Cardiac atrium fibroblast (primary cell): ENCODE measurements around the gene TMEM115. TPM values are rescaled to one million over a fixed set of nuclear protein-coding genes. Genes with fewer than 3 reads are reported as not detected.

Experiments
- total RNA-seq: library from RNA; depleted of rRNA; stranded (reverse); fragments of >200 nt; gene quantifications from 2 replicates; pipeline ENCODE4 v1.2.3, GENCODE V29; 2015

The TMEM115 gene, protein sequence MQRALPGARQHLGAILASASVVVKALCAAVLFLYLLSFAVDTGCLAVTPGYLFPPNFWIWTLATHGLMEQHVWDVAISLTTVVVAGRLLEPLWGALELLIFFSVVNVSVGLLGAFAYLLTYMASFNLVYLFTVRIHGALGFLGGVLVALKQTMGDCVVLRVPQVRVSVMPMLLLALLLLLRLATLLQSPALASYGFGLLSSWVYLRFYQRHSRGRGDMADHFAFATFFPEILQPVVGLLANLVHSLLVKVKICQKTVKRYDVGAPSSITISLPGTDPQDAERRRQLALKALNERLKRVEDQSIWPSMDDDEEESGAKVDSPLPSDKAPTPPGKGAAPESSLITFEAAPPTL
- total RNA-seq: 67.6 and 73.3 TPM in 2 replicates

DNA sequence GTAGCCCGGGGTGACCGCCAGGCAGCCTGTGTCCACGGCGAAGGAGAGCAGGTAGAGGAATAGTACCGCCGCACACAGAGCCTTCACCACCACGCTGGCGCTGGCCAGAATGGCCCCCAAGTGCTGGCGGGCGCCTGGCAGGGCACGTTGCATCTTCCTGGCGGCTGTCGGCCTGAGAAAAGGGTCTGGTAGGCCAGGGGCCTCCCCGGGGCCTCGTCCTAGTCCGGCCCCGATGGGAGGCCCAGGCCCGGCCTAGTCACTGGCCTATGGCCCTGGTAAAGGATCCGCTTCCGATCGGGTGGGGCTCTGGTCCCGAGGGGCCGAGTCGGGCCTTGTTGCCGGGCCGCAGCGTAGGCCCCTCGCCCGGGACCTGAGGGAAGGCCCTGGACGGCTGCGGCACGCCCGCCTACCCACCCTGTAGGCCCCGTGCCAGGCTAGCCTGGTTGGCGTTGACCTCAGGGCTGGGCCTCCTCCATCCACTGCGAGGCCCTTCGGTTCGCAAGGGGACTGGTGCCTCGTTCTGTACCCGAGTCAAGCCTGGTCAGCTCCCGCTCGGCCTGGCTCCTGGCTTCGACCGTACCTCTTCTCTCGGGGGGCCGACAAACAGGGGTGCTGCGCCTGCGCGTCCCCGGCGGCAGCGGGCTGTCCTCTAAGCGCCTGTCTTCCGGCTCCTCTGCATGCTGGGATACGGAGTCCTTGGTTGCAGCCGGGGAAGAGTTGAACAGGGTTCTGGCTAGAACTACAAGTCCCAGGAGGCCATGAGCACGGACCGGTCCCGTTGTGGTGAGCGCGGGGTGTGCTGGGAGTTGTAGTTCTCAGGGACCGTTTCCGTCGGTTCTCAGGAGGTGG lies at the start of gene TMEM115:
TMEM115 (minus strand) TSS at position 611 of the 849 bp plus-strand sequence; CDS start at position 153, 458 bp downstream.

DNA sequence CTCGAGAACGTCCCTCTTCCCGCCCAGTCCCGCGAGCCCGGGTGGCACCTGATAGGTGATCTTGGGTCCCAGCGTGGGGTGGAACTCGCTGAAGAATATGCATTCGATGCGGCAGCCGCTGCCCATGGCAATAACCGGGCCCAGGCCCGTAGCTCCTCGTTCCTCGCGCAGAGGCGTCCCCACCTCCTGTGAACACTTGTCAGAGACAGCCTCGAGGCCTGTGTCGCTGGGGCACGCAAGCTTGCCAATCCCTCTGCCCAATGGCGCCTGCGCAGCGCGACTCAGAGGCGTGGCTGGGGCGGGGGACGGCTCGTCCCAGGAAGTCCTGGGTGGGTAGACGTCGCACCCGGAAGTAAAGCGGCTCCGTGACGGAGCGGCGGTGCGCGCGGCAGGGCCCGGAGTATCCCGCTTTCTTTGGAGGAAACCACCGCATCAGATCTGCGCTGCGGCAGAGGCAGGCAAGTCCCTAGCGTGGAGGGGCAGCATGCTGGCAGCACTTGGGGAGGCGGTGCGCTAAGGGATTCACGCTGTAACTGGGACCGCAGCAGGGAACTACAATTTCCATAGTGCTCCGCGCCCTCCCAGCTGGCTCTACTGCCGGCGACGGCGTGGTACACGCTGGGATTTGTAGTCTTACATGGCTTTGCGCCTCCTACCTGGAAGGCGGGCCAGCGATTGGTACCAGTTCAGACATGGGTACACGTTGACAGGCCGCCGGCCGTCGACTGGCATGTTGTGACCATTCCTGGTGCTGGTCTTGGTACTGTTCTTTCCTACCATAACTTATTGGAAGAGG lies 8.6 kb downstream of the TMEM115 start, which contains the start of the genes CYB561D2 and NPRL2:
CYB561D2 (plus strand) TSS at position 336 of the 796 bp plus-strand sequence. CDS start 572 bp downstream, outside the sequence.
NPRL2 (minus strand) TSS at position 249 of the 796 bp plus-strand sequence; CDS start at position 126, 123 bp downstream.

DNA sequence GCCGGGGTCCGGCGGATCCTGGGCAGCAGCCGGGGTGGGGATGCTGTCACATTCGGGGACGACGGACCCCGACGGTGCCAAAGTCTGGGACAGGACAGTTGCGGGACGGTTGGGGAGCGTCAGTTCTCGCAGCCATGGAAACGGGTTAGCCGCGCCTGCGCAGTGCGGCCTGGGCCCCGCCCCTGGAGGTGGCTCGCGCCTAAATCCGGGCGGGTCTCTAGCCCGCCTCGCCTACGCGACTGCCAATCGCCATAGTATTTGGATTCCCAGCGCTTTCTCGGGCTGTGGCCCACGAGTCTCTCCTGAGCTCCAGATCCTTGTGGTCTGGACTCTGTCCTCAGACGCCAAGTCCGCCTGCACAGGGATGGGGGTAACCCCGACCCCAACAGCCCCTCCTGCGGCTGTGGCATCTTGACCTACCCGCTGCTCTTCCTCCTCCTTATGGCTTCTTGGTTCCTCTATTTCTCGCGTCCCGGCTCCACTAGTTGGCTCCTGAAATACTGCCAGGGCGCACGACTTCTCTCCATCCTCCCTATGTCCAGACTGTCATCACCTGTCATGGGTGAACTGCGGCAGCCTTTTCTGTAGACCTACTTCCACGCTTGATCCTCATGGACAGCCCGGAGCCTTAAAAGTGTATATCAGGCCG lies 13.6 kb downstream of the TMEM115 start, which contains the start of gene ZMYND10:
ZMYND10 (minus strand) TSS at position 147 of the 649 bp plus-strand sequence. CDS start 153 bp downstream, outside the sequence.

DNA sequence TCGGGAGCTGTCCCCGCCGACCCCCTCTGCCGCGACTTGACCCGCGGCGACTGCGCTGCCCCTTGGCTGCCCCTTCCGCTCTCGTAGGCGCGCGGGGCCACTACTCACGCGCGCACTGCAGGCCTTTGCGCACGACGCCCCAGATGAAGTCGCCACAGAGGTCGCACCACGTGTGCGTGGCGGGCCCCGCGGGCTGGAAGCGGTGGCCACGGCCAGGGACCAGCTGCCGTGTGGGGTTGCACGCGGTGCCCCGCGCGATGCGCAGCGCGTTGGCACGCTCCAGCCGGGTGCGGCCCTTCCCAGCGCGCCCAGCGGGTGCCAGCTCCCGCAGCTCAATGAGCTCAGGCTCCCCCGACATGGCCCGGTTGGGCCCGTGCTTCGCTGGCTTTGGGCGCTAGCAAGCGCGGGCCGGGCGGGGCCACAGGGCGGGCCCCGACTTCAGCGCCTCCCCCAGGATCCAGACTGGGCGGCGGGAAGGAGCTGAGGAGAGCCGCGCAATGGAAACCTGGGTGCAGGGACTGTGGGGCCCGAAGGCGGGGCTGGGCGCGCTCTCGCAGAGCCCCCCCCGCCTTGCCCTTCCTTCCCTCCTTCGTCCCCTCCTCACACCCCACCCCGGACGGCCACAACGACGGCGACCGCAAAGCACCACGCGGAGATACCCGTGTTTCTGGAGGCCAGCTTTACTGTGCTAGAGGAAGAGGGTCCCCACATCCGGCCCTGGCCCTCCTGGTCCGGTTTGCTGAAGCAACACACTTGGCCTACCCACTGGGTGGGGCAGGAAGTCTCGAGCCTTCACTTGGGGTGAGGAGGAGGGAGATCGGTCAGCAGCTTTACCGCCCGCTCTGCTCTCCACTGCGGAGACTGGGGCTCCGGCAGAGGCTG lies 18.6 kb downstream of the TMEM115 start, which contains the start of gene RASSF1:
RASSF1 (minus strand) TSS at position 389 of the 882 bp plus-strand sequence; CDS start at position 358, 31 bp downstream.

DNA sequence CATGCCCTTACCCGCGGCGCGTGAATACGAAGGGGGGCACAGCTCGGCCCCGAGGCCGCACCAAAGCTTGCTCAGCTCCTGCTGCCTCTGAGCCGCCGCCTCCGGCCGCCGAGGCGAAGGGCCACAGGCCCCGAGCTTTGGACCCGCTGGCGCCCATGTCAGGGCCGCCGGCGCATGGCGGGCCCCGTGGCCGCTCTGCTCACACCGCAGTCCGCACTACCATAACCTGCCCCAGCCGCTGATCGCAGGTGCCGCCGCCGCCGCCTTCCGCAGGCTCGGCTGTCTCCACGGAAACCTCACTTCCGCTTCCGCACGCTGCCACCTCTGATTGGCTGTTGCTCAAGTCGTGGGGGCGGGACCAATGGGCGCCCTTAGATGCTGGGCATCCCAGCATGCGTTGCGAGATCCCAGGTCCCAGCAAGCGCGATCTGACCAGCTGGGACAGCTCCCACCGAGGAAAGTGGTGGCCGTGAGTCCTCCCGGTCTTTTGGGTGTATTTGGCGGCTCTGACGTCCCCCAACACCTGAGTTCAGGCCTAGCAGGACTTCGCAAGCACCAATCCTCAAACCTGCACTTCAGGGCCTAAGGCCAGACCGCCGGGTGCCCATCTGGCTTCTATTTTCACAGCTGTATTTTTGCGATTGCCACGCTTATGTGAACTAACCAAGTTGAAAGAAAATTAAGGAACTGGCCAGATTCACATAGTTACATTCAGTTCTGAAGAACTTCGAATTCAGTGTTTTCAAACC lies 31.2 kb downstream of the TMEM115 start, which contains the start of gene TUSC2:
TUSC2 (minus strand) TSS at position 281 of the 749 bp plus-strand sequence; CDS start at position 157, 124 bp downstream.

DNA sequence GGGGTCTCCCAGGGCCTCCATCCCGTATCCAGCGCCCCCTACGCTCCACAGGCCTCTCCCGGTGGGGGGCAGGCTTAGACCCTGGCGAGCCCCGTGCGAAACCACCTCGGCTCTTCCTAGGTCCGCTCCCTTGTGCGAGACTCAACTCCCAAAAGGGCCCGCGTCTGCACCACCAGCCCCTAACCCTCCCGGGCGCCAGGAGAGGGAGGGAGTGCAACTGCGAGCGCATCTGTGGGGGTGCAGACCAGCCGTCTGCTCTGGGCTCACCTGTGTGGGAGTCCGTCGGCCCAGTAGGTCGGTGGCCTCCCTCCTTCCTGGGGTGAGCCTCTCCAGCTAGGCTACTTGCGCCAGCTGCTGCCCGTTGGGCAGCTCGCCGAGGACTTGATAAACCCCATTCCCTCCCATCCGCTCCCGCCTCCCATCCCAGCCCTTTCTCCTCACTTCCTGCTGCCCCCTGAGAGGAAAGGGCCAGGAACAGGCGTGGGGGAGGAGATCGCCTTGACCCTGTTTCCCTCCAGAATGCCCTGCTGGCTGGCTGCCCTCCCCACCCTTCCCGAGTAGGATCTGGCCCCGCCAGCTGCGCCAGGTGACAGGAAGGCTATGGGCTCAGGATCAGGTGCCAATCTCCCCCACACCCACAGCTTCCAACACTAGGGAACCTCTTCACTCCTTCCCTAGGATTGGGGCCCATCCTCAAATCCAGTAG lies 36.8 kb downstream of the TMEM115 start, which contains the start of gene HYAL2:
HYAL2 (minus strand) TSS at position 360 of the 706 bp plus-strand sequence. CDS start 2,256 bp downstream, outside the sequence.

Other genes with a start within 250 kb of the TMEM115 start
- gene SEMA3F, start 204.2 kb downstream of the TMEM115 start, total RNA-seq: 6.5 and 20.9 TPM in 2 replicates
- gene GNAT1, start 167.9 kb downstream of the TMEM115 start, total RNA-seq: not detected in 2 replicates
- not detected in 2 replicates for gene SLC38A3, start 154.2 kb downstream of the TMEM115 start, total RNA-seq
- 252 and 308 TPM in 2 replicates for gene GNAI2, start 123.3 kb downstream of the TMEM115 start, total RNA-seq
- 1.4 and 3.4 TPM in 2 replicates for gene SEMA3B, start 90.4 kb downstream of the TMEM115 start, total RNA-seq
- not detected in 2 replicates for gene LSMEM2, start 80.4 kb downstream of the TMEM115 start, total RNA-seq
- 47.1 and 55.2 TPM in 2 replicates for gene IFRD2, start 67.1 kb downstream of the TMEM115 start, total RNA-seq
- gene HYAL3, start 60.1 kb downstream of the TMEM115 start, total RNA-seq: 6.5 and 7.8 TPM in 2 replicates
- gene NAA80, start 60.1 kb downstream of the TMEM115 start, total RNA-seq: 8.1 and 11.8 TPM in 2 replicates
- gene HYAL1, start 55.9 kb downstream of the TMEM115 start, total RNA-seq: 5.0 and 6.1 TPM in 2 replicates
- 70.0 and 100 TPM in 2 replicates for gene HYAL2, start 36.8 kb downstream of the TMEM115 start, total RNA-seq
- 15.2 and 23.3 TPM in 2 replicates for gene TUSC2, start 31.3 kb downstream of the TMEM115 start, total RNA-seq
- gene RASSF1, start 18.7 kb downstream of the TMEM115 start, total RNA-seq: 36.5 and 37.7 TPM in 2 replicates
- under 0.01 TPM in 1 of 2 replicates, not detected in the other for gene ZMYND10, start 13.8 kb downstream of the TMEM115 start, total RNA-seq
- gene NPRL2, start 8.7 kb downstream of the TMEM115 start, total RNA-seq: 18.6 and 20.7 TPM in 2 replicates
- gene CYB561D2, start 8.7 kb downstream of the TMEM115 start, total RNA-seq: 23.1 and 44.6 TPM in 2 replicates
- not detected in 2 replicates for gene CACNA2D2, start 144.1 kb upstream of the TMEM115 start, total RNA-seq
- gene C3orf18, start 208.2 kb upstream of the TMEM115 start, total RNA-seq: 4.5 and 11.9 TPM in 2 replicates
- gene HEMK1, start 210.0 kb upstream of the TMEM115 start, total RNA-seq: 6.8 and 19.5 TPM in 2 replicates